GM12874 (cell line): Measurements from ENCODE around the gene KTI12.

Experiments used
- TF ChIP-seq, protein P1 (sequence below): IDR thresholded peaks from 2 replicates; pipeline ENCODE4 v1.5.1; 2011; ENCODE audit warnings: low read depth, mild to moderate bottlenecking, control low read depth, low read length, moderate library complexity; ENCODE audit not compliant: insufficient read depth

The KTI12 gene

DNA sequence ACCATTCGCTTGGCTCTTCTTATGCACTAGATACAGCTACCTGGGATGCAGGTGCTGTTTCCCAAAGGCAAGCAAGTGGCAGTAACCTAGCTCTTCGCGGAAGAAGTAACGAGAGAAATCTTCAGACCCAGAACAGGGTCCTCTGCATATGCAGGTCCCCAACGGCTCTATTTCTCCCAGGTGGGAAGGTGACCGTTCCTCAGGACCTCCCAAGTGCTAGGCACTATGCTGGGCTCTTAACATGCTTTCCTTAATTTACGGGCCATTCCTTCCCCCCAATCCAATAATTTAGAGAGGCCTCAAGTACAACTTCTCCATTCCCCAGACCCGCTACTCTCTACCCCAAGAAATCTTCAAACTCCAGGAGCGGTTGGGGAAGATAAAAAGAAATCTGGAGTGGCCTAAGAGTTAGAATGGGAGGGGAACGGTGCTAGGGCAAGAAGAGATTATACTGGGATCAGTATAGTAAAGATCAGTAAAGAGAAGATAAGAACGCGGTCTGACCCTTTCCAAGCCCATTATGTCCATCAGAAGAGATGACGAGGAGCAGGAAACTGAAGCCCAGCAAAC, 21.0 kb upstream of the KTI12 start:
- TF ChIP-seq, protein P1, sequence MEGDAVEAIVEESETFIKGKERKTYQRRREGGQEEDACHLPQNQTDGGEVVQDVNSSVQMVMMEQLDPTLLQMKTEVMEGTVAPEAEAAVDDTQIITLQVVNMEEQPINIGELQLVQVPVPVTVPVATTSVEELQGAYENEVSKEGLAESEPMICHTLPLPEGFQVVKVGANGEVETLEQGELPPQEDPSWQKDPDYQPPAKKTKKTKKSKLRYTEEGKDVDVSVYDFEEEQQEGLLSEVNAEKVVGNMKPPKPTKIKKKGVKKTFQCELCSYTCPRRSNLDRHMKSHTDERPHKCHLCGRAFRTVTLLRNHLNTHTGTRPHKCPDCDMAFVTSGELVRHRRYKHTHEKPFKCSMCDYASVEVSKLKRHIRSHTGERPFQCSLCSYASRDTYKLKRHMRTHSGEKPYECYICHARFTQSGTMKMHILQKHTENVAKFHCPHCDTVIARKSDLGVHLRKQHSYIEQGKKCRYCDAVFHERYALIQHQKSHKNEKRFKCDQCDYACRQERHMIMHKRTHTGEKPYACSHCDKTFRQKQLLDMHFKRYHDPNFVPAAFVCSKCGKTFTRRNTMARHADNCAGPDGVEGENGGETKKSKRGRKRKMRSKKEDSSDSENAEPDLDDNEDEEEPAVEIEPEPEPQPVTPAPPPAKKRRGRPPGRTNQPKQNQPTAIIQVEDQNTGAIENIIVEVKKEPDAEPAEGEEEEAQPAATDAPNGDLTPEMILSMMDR, result no peak

DNA sequence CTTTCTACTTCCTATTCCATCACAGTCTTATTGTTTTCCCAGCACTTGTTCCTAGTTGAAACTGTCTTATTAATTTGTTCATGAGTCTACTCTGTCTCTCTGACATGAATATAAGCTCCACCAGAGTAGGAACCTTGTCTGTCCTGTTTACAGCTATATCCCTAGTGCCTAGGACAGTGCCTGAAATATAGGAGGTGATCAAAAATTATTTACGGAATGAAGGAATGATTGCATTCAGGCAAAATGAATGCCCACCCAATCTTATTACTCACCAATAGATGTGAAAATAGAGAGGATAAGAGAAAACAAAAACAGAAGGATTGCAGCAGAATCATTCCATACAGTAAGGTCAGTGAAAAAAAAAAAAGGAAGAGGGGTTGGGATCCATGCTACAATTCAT, 20.3 kb upstream of the KTI12 start:
- TF ChIP-seq, protein P1, result no peak

DNA sequence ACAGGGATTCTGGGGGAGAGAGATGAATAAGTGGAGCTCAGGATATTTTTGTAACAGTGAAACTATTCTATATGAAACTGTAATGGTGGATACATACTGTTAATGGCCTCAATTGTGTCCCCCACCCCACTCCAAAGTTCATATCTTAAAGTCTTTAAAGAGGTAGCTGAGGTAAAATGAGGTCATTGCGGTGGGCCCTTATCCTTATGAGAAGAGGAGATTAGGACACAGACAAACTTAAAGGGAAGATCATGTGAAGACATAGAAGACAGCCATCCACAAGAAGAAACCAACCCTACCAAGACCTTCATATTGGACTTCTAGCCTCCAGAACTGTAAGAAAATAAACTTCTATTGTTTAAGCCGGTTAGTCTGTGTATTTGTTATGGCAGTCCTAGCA, 11.6 kb upstream of the KTI12 start:
- TF ChIP-seq, protein P1, result no peak

DNA sequence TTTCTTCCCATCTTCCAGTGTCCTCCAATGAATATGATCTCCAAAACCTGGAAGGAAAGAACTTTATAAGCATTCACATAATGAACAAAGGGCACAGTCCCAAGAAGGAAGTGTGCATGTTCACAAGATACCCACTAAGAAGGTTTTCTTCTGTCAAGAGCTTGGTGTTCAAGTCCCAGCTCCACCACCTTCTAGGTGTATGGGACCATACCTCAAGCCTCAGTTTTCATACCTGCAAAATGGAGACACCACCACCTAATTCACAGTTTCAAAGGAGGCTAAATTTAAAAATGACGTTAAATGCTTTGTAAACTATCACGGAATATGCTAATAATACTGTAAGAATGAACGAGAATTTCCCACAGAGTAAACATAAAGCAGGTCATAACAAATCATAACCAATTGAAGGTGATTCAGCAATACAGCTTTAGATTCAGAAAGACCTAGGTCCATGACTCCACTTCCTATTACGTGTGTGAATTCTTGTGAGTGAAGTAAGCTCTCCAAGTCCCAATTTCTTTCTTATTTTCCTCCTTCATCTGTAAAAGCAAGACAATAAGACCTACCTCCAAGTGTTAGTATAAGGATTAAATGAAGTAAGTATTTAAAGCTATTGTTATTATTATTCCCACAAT, 8.1 kb upstream of the KTI12 start:
- TF ChIP-seq, protein P1, result no peak

DNA sequence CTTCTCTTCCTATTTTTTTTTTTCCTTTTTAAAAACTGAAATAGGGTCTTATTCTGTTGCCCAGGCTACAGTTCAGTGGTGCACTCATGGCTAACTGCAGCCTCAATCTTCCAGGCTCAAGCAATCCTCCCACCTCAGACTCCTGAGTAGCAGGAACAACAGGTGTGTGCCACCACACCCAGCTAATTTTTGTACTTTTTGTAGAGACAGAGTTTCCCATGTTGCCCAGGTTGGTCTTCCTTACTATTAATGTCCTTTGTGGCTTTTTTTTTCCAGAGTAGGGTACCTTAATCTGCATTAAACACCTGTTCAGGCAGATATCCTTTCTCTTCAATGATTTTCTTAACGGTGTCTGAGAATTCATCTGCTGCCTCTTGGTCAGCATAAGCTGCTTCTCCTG, 4.3 kb upstream of the KTI12 start:
- TF ChIP-seq, protein P1, result no peak

DNA sequence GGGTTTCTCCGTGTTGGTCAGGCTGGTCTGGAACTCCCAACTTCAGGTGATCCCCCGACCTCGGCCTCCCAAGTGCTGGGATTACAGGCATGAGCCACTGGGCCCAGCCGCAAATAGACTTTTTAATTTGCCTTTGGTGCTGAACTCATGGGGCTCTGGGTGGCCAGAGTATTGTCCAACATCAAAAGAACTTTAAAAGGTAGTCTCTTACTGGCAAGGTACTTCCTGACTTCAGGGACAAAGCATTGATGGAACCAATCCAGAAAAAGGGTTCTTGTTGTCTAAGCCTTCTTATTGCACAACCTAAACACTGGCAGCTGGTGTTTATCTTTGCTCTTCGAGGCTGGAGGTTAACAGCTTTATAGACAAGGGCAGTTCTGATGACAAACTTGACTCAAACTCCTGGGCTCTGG, 3.8 kb upstream of the KTI12 start:
- TF ChIP-seq, protein P1, result no peak

DNA sequence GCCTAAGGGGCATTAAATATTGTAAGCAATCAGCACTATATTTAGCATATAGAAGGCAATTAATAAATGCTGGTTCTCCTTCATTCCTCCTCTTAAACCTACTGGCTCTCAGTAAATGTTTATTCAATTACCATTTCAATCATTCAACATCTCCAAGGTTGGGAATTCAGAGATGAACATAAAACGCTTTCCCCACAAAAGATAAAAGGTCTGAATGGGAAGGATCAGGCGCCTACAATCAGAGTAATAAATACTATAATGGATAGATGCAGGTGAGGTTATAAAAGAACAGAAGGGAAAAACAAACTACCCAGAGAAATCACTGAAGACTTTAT, 407 bp upstream of the KTI12 start:
- TF ChIP-seq, protein P1, result no peak
